ENCODE measurements around the gene POU2AF1.

The POU2AF1 gene

DNA sequence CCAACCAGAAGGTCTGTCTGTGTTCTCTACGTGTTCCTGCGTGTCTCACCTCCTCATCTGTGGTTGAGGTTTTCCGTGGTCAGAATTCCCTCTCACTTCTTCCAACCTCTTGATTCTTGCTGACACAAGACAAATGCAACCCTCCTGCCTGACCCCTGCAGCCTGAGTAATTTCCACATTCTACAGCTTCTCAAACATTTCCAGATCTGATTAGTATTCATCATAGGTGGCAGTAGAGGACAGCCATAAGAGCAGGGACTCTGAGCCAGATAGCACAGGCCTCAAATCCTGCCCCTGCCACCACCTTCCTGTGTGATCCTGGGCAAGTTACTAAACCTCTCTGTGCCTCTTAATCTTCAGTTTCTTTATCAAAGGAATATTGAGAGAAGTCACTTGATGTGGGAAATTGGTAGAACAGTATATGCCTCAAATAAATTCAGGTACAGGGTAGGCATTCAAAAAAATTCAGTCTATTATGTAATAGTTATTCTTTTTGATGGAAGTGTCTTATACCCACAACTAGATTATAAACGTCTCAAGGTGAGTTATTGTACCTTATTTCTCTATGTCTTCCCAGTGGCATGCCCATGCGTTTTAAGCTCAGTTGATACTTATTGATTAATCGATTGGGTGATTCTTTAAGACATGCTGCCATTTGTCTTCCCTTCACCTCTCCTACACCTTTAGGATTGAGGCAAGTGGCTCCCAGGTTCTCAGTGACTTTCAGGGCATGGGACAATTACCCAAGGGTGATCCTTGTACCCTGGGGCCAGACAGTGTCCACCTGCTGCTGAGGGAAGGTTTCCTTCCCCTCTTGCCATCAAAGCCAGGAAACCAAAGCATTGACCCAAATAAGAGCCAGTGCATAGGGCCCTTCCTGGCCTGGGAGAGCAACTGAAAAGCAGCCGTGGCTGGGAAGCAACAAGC, 19.6 kb downstream of the POU2AF1 start:
- DNase-seq, result no peak

DNA sequence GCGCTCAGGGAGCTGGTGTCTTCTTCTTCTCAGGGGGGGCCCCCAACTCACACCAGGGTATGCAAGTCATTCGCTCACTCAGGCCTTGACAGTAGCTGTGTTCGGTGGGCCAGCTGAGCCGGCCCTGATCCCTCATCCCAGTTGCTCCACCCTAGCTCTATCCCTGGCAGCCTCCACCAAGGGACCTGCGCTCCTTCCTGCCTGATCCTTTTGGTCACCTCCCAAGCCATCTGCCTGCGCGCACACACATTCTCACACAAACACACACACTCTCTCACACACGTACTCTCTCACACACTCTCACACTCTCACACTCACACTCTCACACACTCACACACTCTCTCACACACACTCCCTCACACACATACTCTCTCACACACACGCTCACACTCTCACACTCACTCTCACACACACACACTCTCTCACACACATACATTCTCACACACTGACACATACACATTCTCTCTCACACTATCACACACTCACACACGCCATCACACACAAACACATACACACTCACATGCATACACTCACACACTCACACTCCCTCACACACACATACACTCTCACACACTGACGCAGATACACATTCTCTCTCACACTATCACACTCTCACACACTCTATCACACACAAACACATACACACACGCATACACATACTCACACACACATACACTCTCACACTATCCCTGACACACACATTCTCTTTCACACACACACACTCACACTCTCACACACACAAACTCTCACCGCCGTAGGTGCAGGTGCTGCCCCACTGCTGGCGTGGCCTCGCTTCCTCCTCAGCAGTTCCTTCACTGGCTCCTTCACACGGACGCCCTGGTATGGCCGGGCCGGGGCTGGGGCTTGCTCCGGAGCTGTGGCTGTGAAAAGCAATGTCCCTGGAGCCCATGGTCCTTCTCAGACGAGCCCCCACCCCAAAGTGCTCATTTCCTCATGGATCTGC, 20.8 kb downstream of the POU2AF1 start:
- no peak for DNase-seq

DNA sequence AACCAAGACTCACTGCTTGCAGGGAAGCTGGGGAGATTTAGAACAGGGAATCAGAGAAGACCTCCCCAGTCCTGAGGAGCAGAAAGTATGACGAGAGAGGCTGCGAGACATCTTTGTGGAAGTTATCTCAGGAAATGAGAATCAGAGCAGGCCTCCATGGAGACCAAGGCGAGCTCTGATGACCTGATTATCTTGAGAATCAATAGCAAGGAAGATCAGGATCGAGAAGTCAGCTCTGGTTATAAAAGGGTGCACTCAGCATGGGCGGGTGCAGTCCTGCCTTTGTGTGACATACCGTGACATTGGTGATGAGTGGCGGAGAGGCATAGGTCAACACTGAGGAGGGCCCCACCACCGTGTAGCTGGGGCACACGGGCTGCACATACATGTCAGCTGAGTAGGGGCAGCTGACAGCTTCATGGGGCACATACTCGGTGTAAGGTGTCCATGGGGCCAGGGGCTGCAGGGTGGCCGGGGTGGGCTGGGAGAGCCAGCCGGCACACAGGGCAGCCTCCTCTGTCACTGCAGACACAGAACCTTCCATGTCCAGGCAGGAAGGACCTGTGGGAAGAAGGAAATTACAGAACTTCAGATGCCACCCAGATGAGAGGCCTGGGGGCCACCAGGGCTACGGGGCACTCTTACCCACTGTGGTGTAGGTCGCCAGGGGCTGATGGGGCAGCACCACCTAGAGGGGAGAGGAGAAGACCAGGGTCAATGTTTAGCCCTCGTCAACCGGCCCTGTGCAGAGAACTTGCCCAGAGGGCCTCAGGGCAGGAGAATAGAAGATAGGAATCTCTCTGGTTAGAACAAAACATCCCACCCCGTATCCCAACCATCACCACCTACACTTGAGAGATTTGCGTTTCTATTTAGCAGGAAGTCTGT, 21.7 kb downstream of the POU2AF1 start:
- DNase-seq, result no peak

DNA sequence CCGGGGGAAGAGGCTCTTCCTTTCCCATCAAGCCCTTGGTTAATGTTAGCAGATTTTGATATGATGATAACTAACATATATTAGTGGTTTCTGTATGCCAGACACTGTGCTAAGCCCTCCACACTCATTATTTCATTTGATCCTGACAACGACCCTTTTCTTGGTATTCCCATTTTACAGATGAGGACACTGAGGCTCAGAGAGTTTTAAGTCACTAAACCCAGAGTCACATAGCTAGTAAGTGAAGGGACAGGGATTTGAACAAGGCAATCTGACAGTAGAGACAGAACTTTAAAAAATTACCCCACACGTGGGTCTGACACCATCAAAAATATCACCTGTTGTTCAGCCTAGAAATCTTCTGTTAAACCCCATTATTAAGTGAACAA, 22.4 kb downstream of the POU2AF1 start:
- no peak for DNase-seq

DNA sequence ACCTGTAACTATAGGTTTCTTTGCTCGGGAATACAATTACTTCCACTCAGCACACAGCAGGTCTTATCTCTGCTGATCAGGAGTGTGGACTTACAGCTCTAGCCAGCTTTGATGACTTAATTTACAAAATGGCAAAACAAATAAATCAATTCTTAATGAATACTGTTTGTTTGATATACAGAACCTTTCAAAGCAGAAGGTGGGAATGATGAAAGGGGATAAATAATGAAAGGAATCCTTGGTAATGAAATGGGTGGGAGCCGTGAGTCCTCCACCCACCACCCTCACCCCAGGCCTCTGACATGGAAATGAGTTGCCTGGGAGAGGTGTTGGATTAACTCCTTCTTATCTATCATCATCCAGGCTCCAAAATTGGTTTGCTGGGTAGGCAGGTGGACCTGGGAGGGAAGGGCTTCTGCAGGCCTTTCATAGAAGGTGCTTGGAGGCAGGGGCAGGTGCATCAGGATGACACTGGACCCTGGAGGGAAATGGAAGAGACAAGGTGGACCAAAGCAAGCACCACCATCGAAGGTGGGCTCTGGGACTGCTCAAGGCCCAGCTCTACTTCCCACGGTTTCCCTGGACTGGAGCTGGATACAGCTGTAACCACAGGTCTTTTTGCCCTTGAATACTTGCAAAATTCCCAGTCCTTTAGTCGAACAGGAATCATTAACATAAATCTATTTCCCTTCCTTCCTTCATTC, 23.0 kb downstream of the POU2AF1 start:
- DNase-seq, result peak; percentile 50 to 76

DNA sequence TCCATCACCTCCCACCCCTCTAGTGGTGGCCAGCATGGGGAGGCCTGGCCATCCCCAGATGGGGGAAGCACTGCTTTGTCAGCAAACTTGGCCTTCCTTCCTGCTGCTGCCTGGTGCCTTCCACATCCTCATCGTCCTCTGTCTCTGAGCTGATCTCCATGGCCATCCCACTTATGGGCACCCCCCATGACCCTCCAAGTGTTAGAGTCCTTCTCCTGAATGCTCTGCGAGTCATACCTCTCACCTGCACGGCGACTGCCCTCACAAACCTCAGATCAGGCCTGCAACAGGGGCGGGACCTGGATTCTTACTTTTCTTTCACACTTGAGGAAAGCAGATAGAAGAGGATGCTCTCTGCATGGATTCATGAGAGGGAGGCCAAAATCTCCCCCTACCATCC, 24.0 kb downstream of the POU2AF1 start:
- DNase-seq, result no peak

DNA sequence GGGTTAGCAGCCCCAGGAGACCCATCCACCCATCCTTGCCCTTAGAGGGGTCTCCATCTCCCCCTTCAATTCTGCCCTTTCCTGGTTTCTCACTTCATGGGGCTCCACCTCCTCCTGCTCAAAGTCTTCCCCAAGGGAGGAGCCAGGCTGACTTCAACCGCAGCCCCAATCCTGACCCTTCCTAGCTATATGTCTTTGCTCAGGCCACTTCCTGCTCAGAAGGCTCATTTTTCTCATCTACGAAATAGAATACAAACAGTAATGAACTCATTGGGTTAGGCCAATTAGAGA, 24.5 kb downstream of the POU2AF1 start:
- no peak for DNase-seq

DNA sequence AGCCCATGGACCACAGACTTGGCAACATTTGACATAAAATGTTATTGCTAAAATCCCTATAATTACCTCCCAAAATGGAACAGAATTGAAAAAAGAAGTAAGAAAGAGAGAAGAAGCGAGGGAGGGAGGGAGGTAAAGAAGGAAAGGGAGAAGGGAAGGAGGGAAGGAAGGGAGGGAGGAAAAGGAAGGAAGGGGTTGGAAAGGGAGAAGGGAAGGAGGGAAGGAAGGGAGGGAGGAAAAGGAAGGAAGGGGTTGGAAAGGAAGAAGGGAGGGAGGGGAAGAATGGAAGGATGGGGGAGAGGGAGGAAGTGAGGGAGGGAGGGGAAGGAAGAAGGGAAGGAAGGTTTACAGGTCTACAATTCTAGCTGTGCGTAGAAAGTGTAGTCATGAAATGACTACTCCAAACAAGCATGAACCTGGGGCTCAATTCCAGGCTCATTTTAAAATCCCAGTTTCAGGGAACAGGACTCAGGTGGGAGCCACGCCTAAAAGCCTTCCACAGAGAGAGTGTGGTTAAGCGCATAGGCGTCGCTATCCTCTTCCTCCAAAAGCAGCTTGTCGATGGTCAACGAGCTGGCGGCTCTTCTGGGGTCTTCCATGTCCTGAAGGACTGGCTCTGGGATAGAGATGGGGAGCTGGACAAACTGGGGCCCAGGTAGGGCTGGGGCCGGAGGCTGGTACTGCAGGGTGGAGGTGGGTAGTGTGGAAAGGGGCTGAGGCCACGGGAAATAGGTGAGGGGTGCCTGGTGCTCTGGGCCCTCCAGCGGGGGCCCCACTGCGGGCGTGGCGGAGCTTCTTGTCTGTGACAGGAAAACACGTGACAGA, 25.1 kb downstream of the POU2AF1 start:
- no peak for DNase-seq

DNA sequence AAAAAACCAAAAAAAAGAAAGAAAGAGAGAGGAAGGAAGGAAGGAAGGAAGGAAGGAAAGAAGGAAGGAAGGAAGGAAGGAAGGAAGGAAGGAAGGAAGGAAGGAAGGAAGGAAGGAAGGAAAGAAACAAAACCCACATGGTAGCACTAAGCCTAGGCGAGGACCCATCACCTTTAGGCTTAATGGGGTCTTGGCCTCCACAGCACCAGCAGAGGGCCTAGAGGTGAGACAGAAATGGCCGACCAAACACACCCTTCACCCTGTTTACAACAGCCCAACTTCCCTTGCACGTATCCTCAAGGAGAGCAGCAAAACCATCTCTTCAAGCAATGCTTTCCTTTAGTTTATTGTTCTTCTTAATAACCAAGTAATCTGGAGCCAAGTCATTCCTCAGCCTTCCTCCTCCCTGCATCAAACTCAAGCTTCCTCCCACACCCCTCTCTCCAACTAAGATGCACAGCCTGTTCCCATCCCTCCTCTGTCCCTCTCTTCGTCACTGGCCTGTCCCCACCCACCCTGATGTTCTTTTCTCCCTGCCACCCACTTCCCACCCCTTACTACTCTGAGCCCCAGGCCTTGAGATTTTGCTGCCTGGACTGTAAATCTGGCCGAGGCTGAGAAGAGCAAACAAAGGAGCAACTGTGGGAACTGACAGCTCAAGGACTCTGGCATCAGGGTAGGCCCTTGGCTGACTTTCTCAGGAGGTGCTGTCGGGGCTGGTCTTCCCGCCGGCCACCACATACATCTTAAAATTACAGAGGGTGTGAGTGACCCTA, 26.0 kb downstream of the POU2AF1 start:
- DNase-seq, result no peak

DNA sequence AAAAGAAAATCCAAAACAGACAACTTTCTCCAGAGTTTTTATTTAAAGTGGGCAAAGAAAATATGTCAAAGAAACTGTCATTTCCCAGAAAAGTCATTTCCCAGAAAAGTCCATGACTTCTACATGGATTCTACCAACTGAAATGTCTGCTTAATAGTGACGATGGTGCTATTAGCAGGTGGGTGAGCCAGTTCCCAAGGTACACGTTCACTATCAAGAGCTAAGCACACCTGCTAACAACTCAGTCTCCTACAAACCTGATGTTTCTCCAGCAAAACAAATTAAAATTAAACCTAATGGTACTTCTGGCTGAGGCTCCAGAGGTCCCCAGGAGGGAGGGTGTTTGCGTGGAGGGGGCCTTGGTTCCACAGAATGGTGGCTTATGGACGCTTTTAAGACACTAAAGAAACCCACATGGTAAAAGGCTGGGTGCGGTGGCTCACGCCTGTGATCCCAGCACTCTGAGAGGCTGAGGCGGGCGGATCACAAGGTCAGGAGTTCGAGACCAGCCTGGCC, 26.8 kb downstream of the POU2AF1 start:
- peak in 1 of 2 experiments; percentile 18 for DNase-seq

DNA sequence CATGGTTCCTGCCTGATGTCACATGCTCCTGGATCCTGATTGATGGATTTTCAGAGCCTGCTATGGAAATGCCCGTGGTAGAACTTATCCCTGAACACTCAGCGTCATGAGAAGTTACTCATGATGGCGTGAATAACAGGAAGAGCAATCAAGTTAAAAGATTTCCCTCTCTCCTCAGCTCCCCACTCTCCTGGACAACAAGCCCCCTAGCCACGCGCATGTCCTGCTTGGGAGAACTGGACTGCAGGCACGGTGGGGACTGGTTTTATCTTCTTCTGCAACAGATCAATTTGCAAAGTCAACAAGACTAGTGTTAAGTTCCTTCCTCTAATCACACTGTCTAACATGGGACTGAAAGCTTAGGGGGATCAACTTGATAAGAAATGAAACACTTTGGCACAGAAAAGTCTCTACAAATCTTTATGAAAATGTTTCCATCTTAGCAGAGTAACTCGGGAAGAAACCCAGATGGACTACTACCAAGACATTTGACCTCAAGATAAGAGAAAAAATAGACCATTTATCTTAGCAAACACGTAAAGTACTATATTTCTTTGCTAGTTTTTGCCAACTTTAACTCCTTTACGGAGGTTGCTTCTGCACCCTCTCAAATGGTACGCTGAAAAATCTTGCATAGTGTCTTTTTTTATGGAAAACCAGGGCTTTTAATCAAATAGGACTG, 27.6 kb downstream of the POU2AF1 start:
- no peak for DNase-seq

DNA sequence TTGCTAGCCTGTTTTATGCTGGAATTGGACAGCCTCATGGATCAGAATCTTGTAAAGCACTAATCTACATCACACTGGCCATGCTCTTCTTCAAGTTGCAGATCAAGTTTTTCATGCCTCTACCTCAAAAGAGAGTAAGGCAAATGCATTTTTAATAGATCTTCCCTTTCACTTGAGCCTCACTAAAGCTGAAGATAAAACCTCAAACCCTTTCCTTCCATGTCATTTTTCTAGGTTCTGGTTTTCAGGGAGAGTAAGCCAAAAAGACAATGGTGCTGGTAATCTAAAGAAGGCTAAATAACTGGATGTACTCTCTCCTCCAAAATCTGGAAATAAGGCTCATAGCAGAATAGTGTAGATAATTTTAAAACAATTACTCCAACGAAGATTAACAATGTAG, 28.3 kb downstream of the POU2AF1 start:
- no peak for DNase-seq

DNA sequence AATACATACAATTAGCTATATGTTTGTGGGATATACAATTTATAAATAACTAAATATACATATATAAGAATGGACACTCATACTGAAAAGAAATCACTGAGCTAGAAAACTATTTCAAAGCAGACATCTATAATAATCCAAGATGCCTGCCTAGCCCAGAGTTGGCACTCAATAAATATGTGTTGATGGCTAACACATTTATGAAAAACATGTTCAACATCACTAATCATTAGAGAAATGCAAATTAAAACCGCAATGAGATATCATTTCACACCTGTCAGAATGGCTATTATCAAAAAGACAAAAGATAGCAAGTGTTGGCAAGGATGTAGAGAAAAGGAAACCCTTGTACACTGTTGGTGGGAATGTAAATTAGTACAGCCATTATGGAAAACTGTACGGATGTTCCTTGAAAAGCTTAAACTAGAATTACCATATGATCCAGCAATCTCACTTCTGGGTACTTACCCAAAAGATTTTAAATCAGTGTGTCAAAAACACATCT, 29.8 kb downstream of the POU2AF1 start:
- DNase-seq, result no peak

DNA sequence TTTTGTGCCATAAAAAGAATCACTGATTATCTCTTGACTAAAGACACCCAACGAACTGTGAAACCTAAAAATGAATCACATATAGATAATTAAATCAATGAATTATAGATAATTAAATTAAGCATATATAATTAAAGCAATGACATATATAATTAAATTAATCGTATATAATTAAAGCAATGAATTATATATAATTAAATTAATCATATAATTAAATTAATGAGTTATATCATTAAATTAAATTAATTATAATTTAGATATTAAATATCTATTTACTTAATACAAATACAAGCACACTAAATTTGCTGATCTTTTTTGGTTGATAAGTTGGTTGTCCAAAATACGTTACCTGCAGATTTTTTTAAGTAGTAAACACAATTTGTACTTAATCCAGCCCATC, 30.9 kb downstream of the POU2AF1 start:
- DNase-seq, result no peak

DNA sequence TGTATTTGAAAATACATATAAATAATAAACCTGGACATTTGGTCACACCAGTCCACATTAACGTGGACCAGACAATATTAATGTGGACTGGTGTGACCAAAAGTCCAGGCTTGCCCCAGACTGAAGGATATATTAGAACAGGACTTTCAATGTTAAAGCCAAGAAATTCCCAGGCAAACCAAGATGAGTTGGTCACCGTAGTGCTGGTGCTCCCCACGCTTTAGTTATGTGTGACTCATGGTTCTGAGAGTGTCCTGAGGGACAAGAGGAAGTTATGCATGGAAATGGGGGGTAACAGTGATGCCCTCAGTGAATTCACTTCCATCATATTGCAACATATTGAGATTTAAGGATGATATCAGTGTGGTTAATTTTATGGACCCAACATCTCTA, 31.4 kb downstream of the POU2AF1 start:
- DNase-seq, result no peak

DNA sequence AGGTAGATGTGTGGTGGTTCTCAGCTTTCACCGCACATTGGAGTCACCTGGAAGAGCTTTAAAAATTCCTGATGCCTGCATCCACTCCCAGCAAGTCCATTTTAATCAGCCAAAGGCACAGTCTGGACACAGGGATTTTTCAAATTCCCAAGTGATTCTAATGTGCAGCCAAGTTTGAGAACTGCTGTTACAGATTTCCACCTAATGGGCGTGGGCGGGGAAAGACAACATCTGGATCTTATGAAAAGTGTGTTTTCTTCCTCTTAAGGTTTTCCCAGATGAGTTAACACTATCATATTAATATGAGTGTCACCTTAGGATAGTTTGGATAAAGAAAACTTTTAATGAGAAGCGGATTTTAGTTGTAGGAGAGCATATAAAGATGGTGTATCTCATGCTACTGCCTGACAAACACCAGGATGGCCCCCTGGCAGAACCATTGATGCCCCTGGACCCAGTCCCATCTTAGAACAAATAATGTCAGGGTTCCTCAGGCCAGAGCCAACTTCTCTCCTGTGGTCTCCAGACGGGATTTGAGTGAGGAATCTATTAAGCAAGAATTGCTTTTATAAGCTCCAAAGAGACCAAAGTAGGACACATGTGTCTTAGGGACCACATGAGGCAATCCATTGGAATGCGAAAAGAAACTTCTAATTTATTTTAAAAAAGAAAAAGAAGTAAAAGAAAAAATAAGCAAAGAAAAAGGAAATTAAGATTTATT, 31.9 kb downstream of the POU2AF1 start:
- no peak for DNase-seq

DNA sequence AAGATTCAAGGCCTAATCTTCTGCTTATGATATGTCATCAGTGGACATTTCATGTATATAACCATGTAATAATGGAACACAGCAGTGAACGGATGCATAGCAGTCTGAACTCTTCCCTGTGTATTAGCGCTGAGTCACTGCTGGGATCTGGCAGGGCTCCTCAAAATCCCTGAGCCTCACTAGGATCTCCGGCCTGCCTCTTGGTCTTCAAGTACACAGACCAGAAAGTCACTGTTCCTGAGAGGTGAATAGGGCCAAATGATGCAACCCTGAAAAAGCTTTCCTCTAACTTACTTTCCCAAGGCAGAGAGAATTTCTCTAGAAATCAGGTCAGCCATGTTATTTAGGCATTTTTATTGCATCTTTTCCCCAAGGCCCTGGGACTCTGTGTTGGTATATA, 35.0 kb downstream of the POU2AF1 start:
- DNase-seq, result no peak

DNA sequence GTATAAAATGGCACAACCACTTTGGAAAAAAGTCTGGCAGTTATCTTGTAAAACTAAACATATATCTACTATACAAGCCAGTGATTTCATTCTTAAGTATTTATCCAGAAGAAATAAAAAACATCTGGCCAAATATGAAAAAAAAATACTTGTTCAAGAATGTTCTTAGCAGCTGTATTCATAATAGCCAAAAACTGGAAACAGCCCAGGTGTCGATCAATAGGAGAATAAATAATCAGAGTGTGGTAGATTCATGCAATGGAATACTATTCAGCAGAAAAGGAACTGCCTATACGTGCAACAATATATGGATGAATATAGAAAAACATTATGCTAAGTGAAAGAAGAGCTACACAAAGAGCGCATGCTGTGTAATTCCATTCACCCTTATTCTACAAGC, 36.7 kb downstream of the POU2AF1 start:
- DNase-seq, result no peak

Measured in NCI-H2081 (cell line).